Tibial nerve (tissue), 4 donors: ENCODE data around the gene CTNND2. TPM values are rescaled to one million over a fixed set of nuclear protein-coding genes. Genes with fewer than 3 reads are reported as not detected.

Experiments used
- DNase-seq, 2 donors: peaks; one replicate each; pipeline ENCODE4 v3.0.0-alpha.2; 2019; ENCODE audit warnings: low spot score in 2 of 2
- H3K27ac ChIP-seq, 4 donors: fragments of 200-600 bp; sonication (generic) in 3 of 4; one replicate each; pipeline ENCODE4 v1.5.1; 2017 to 2019; ENCODE audit warnings: mild to moderate bottlenecking in 1 of 4
- H3K27me3 ChIP-seq, 2 donors: fragments of 200-600 bp; sonication (generic) in 1 of 2; one replicate each; pipeline versions ENCODE4 v1.5.1 to v1.6.0; 2017 to 2019
- H3K36me3 ChIP-seq, 3 donors: fragments of 200-600 bp; sonication (generic); one replicate each; pipeline ENCODE4 v1.5.1; 2018 to 2019
- H3K4me1 ChIP-seq, 4 donors: fragments of 200-600 bp; sonication (generic) in 3 of 4; one replicate each; pipeline ENCODE4 v1.5.1; 2017 to 2019
- H3K4me3 ChIP-seq, 4 donors: fragments of 200-600 bp; sonication (generic) in 3 of 4; one replicate each; pipeline ENCODE4 v1.5.1; 2017 to 2019; ENCODE audit warnings: mild to moderate bottlenecking in 1 of 4, moderate library complexity in 1 of 4
- H3K9me3 ChIP-seq, 4 donors: fragments of 200-600 bp; sonication (generic) in 3 of 4; one replicate each; pipeline ENCODE4 v1.5.1; 2017 to 2019
- CTCF ChIP-seq, 5 experiments: fragments of 200-600 bp in 3 of 5; fragments of 450-650 bp in 2 of 5; sonication (generic) in 3 of 5; IDR thresholded peaks; one replicate each; pipeline ENCODE4 v1.5.1; 2016 to 2019; ENCODE audit warnings: antibody characterized with exemption in 5 of 5, mild to moderate bottlenecking in 3 of 5, moderate library complexity in 2 of 5
- EP300 ChIP-seq, 2 donors: sonication (generic); formaldehyde crosslinking; IDR thresholded peaks; one replicate each; pipeline ENCODE4 v1.6.1; 2017; ENCODE audit warnings: antibody characterized with exemption in 2 of 2, mild to moderate bottlenecking in 1 of 2
- POLR2A ChIP-seq, 2 donors: fragments of 450-650 bp; IDR thresholded peaks; one replicate each; pipeline ENCODE4 v1.6.1; 2017; ENCODE audit warnings: antibody characterized with exemption in 2 of 2, mild to moderate bottlenecking in 2 of 2, moderate library complexity in 2 of 2
- WGBS, 2 donors: methylation state at CpG; one replicate each; pipeline ENCODE4 v1.1.5; 2018; 5-methylcytosine and 5-hydroxymethylcytosine counted together
- total RNA-seq, 4 donors: library from RNA; depleted of rRNA; stranded (reverse); fragments of >200 nt; gene quantifications; one replicate each; pipeline ENCODE4 v1.1.0, GENCODE V29; 2016

The CTNND2 gene
- total RNA-seq, 4 donors from 2014 or later = 1.5 to 5.7 (median 2.5) TPM; not detected in 1

- H3K27ac ChIP-seq = no peak overlapping the region
- H3K27me3 ChIP-seq = no peaks in the 10 kb centered on the region
- no peaks in the 10 kb centered on the region for H3K36me3 ChIP-seq
- no peaks in the 10 kb centered on the region for H3K9me3 ChIP-seq
- H3K4me3 ChIP-seq = no peak overlapping the region
- no peaks in the 10 kb centered on the region for H3K4me1 ChIP-seq
- TF ChIP-seq EP300 (IDR thresholded peaks at IDR 0.05) (no peak), POLR2A (IDR thresholded peaks at IDR 0.05) (no peak), CTCF (IDR thresholded peaks at IDR 0.05) (no peak)
- WGBS, 2 donors = 80 to 93% methylated on average over 4 of the region's 4 CpGs
- no peak for DNase-seq
These were observed 454.3 kb downstream of the CTNND2 start for GRCh38 chr5:11449966-11450365.

- H3K27me3 ChIP-seq = no peaks in the 10 kb centered on the region
- TF ChIP-seq POLR2A (IDR thresholded peaks at IDR 0.05) (no peak), CTCF (IDR thresholded peaks at IDR 0.05) (no peak), EP300 (IDR thresholded peaks at IDR 0.05) (no peak)
- H3K27ac ChIP-seq = no peak overlapping the region
- DNase-seq = no peak
- H3K9me3 ChIP-seq = no peaks in the 10 kb centered on the region
- no peak overlapping the region for H3K4me3 ChIP-seq
- WGBS, 2 donors = 60 to 63% methylated on average over 4 of the region's 4 CpGs
- no peaks in the 10 kb centered on the region for H3K4me1 ChIP-seq
- no peaks in the 10 kb centered on the region for H3K36me3 ChIP-seq
These were observed 455.0 kb downstream of the CTNND2 start for GRCh38 chr5:11449217-11449616.

GRCh38 chr5:11443831-11444230, 460.4 kb downstream of the CTNND2 start:
- no peak overlapping the region for H3K4me3 ChIP-seq
- no peak overlapping the region for H3K27ac ChIP-seq
- H3K36me3 ChIP-seq = no peaks in the 10 kb centered on the region
- DNase-seq = no peak
- no peak for TF ChIP-seq EP300 (IDR thresholded peaks at IDR 0.05)
- TF ChIP-seq POLR2A (IDR thresholded peaks at IDR 0.05) = no peak
- TF ChIP-seq CTCF (IDR thresholded peaks at IDR 0.05) = no peak
- H3K9me3 ChIP-seq = no peaks in the 10 kb centered on the region
- no peaks in the 10 kb centered on the region for H3K27me3 ChIP-seq
- 48 to 56% methylated on average over 3 of the region's 3 CpGs for WGBS, 2 donors
- H3K4me1 ChIP-seq = no peaks in the 10 kb centered on the region

GRCh38 chr5:11432116-11432515, 472.1 kb downstream of the CTNND2 start:
- no peak for DNase-seq
- H3K27me3 ChIP-seq = no peaks in the 10 kb centered on the region
- no peaks in the 10 kb centered on the region for H3K9me3 ChIP-seq
- no peaks in the 10 kb centered on the region for H3K4me1 ChIP-seq
- H3K4me3 ChIP-seq = no peak overlapping the region
- no peak overlapping the region for H3K27ac ChIP-seq
- no peak for TF ChIP-seq EP300 (IDR thresholded peaks at IDR 0.05)
- no peaks in the 10 kb centered on the region for H3K36me3 ChIP-seq
- WGBS, 2 donors = 78 to 84% methylated on average over 1 of the region's 1 CpG

GRCh38 chr5:11429254-11429653, 475.0 kb downstream of the CTNND2 start:
- Histone ChIP-seq H3K4me1 (no peaks in the 10 kb centered on the region), H3K4me3 (no peak overlapping the region), H3K27ac (no peak overlapping the region), H3K9me3 (no peaks in the 10 kb centered on the region), H3K27me3 (no peaks in the 10 kb centered on the region), H3K36me3 (no peaks in the 10 kb centered on the region)
- WGBS, 2 donors = 79 to 81% methylated on average over 7 of the region's 7 CpGs
- no peak for TF ChIP-seq CTCF (IDR thresholded peaks at IDR 0.05)
- TF ChIP-seq EP300 (IDR thresholded peaks at IDR 0.05) = no peak
- no peak for TF ChIP-seq POLR2A (IDR thresholded peaks at IDR 0.05)
- DNase-seq = no peak

- H3K4me1 ChIP-seq = no peaks in the 10 kb centered on the region
- DNase-seq = no peak
- no peak overlapping the region for H3K27ac ChIP-seq
- no peak overlapping the region for H3K4me3 ChIP-seq
- TF ChIP-seq CTCF (IDR thresholded peaks at IDR 0.05) (no peak), POLR2A (IDR thresholded peaks at IDR 0.05) (no peak), EP300 (IDR thresholded peaks at IDR 0.05) (no peak)
- H3K9me3 ChIP-seq = no peaks in the 10 kb centered on the region
- WGBS, 2 donors = 81 to 91% methylated on average over 1 of the region's 1 CpG
- no peaks in the 10 kb centered on the region for H3K27me3 ChIP-seq
- no peaks in the 10 kb centered on the region for H3K36me3 ChIP-seq
These were observed 476.7 kb downstream of the CTNND2 start for GRCh38 chr5:11427569-11427968.
